ENCODE results near the gene JAG1.

Gene JAG1

GRCh38 chr20:10699941-10700340 is 26.1 kb upstream of the JAG1 start:
- DNase-seq (ENCODE audit: low read depth, low spot score), result no peak

GRCh38 chr20:10699489-10699888 is 25.7 kb upstream of the JAG1 start:
- DNase-seq (ENCODE audit: low read depth, low spot score), result no peak

- DNase-seq (ENCODE audit: low read depth, low spot score), result peak; percentile 61
Measured at GRCh38 chr20:10696650-10697049, 22.9 kb upstream of the JAG1 start.

GRCh38 chr20:10689385-10689784 is 15.6 kb upstream of the JAG1 start:
- DNase-seq (ENCODE audit: low read depth, low spot score), result no peak

DNA sequence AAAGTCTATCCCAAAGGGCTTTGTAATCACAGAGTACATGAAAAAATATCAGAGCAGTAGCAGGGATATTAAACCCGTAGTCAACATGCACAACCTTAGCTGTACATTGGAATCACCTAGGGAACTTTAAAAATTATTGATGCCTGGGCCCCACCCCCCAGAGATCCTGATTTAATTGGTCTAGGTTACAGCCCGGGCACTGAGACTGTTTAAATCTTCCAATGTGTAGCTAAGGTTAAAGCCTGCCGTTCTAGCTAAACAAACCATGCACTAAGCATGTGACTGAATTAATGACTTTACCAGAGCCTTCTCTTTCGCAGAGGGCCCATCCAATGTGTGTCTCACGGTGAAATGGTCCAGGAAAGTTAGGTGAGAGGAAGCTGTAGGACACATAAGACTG is 14.1 kb upstream of the JAG1 start:
- no peak for DNase-seq (ENCODE audit: low read depth, low spot score)

DNA sequence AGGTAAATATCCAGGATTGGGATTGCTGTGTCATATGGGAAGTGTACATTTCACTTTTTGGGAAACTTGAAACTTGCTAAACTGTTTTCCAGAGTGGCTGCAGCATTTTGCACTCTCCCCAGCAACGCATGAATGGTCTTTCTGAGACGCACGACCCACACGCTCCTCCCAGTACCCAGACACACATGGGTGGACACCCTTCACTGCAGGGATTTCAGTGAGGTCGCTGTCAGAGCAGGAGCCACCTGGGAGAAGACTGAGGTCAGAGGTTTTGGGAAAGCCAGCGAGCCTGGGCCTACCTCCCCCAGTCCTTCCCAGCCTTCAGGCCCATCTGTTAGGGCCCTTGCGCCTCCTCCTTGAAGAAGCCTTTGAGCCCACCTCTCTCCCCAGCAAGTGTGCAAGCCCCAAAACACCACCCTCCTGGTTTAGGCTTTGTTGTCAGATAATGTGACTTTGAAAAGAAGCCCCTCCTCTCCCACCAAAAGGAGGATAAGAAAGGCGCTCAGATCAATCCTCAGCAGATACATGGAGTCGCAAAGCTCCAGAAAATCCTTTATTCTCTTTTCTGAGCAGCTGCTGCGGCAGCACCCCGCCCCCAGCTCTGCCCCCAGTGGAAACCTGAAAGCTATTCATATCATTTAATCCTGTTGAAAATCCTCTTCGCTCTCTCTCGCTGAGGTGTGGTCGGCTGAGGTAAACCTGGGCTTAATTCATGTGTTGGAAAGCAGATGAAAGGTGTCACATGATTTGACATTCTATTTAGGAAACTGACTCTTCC is 12.7 kb upstream of the JAG1 start:
- no peak for DNase-seq (ENCODE audit: low read depth, low spot score)

- no peak for DNase-seq (ENCODE audit: low read depth, low spot score)
Measured at GRCh38 chr20:10683537-10683936, 9.7 kb upstream of the JAG1 start.

DNA sequence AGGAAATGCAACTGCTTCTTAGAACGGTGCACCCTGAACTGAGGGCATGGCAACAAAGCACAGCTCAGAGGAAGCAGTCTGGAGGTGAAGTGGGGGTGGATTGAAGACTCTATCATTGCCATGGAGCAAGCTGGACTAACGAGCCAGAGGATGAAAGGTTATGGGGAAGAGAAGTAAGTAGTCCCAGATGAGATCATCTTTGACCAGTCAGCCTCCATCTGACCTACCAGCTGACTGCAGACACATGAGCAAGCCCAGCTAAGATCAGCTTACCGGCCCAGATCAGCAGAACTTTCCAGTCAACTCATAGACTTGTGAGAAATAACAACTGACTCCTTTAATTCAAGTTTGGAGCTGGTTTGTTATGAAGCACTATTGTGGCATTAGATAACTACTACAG is 9.1 kb upstream of the JAG1 start:
- DNase-seq (ENCODE audit: low read depth, low spot score), result no peak

DNA sequence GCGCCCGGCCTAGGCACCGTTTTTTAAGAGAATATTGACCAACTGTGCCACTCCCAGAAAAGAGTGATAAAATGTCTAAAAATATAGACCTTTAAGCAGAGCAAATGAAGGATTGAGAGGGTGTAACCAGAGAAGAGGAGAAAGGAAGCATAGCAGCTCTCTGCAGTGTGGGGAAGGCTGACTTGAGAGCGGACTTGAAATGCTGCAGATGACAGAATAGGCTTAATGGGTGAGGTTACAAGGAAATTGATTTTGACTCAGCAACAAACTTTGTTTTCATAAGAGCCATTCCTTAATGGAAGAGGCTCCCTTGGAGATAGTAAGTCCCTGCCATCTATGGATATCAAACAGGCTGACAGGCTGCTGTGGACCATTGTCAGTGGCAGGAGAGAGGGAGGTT is 7.7 kb upstream of the JAG1 start:
- DNase-seq (ENCODE audit: low read depth, low spot score), result no peak

DNA sequence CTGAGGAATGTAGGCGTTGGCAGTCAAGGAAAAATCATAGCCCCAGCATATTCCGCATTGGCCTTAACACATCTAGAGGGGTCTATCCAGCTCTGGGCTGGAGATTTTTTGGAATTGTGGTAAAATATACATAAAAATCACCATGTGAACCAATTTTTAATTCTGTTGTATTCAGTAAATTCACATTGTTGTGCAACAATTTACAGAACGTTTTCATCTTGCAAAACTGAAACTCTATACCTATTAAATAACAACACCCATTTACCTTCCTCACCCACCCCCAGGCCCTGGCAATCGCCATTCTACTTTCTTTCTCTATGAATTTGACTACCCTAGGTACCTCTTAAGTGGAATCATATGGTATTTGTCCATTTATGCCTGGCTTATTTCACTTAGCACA is 6.8 kb upstream of the JAG1 start:
- no peak for DNase-seq (ENCODE audit: low read depth, low spot score)

DNA sequence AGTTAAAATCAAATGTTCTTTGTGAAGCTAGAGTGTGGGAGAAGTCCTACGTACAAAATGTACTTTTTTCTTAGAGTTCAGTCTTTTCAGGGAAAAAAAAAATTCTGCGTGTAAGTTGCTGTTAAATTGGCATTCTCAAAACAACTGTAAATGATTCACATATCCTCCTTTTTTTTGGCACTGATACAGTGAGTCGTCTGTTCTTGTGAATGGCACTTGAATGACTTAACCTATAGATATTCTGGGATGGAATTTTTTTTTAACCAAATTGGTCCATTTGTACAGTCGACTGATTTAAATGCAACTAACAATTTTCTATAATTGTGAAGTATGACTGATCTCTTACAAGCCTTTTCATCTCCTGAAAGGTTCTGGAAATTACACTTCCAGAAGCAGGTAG is 5.5 kb upstream of the JAG1 start:
- DNase-seq (ENCODE audit: low read depth, low spot score), result no peak

DNA sequence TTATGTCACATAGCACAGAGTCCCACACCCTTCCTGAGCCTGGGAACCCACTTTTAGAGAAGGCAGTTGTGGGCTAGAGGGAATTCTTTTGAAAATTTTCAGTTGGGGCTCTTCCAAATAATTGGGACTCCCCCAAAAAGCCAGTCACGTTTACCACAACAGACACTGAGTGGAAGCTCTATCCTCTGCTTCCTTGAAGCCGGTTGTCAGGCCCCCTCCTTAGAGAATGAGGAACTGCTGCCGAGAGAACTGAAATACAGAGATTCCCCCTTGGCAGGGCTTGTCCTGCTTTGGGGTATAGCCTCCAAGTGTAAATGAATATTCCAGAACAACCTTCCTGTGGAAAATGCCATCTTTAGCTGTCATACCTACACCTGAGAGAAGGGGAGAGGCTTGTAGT is 2.7 kb upstream of the JAG1 start:
- no peak for DNase-seq (ENCODE audit: low read depth, low spot score)

DNA sequence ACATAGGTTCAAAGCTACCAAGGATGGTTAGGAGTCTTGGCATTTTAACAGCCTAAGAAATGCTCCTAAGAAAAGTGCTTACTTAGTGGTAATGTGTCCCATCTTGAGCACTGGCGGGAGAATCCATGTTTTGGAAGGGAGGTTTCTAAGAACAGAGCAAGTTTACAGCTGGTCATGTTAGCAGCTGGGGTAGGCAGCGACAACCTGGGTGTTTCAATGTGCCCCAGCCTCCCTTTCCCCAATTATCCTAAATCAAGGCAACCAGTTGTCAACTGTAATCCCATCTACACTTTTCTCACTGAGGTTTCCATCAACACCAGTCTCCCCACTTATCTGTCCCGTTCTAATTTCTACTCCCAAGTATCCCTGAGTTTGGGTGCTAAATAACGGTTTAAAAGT is 1.6 kb upstream of the JAG1 start:
- DNase-seq (ENCODE audit: low read depth, low spot score), result no peak

- DNase-seq (ENCODE audit: low read depth, low spot score), result peak; percentile 94
Measured at GRCh38 chr20:10674684-10675449, 1.1 kb upstream of the JAG1 start.

DNA sequence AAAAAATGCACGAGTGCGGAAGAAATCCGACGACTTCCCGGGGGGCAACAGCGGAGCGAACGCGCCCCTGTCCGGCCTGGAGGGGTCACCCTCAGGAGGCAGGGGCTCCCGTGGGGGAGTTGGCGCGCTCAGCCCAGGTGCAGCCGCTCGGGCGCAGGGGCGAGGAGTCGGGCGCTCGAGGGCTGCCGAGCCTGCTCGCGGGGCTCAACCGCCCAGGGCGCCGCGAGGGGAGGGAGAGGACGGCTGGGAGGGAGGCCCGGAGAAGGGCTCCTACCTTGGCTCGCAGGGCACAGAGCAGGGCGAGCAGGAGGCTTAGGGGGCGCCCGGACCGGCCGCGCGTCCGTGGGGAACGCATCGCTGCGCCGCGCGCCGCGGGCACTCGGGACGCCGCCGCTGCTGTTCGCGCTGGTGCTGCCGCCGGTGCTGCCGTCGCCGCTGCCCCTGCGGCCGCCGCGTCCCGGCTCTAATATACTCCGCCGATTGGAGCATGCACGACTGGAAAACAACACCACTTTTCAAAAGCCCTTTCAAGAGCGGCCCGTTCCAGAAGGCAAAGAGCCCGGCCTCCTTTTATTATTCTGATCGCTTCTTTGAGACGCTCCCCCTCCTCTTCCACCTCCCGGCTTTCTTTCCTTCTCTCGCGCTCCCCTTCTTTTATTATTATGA is 490 bp downstream of the JAG1 start:
- peak; percentile 38 for DNase-seq (ENCODE audit: low read depth, low spot score)

DNA sequence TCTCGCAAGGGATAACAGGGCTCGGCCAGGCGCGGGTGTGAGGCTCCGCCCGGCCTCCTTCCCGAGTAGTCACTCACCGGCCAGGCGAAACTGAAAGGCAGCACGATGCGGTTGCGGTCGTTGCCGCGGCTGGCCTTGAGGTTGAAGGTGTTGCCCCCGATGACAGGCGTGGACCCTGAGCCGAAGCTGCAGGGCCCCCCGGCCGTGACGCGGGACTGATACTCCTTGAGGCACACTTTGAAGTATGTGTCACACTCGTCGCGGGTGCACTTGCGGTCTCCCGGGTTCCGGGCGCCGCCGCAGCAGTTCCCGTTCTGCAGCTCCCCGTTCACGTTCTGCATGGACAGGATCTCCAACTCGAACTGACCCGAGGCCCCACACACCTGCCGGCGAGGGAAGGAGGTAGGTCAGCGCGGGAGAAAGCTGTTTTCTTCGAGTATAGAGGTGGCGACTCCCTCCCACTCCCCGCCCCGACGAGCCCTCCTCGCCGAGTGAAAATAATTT is 1.1 kb downstream of the JAG1 start:
- DNase-seq (ENCODE audit: low read depth, low spot score), result no peak

DNA sequence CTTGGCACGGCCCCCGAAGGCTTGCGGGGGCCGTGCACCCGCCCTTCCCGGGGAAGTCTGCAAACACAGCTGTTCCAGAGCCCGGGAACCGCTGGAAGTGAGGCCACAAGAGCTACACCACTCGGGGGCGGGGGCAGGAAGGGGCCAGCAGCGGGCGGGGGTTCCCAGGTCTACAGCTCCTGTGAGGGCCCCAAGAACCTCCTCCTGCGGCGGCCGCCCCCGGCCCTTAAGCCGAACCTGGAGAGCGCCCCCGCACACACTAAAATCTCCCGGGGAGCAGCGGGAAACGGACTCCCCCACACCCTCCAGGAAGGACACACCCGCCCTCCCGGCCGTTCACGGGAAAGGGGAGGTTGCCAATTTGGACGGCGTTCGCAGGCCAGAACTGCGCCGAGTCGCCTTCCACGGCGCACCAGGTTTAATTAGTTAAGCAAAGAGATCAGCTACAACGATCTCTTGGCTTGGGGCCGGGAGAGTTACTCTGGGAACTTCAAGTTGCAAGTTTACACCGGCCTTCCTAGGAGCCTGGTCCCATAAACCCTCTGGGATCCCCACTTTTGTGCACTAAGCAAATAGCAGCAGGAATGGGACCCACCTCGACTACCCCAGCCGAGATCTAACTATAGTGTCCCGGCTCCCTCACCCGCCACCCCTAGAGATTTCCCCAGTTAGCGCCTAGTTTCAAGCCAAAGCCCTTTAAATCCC is 1.7 kb downstream of the JAG1 start:
- DNase-seq (ENCODE audit: low read depth, low spot score), result no peak

- peak; percentile 65 for DNase-seq (ENCODE audit: low read depth, low spot score)
Measured at GRCh38 chr20:10671221-10671918, 2.4 kb downstream of the JAG1 start.

DNA sequence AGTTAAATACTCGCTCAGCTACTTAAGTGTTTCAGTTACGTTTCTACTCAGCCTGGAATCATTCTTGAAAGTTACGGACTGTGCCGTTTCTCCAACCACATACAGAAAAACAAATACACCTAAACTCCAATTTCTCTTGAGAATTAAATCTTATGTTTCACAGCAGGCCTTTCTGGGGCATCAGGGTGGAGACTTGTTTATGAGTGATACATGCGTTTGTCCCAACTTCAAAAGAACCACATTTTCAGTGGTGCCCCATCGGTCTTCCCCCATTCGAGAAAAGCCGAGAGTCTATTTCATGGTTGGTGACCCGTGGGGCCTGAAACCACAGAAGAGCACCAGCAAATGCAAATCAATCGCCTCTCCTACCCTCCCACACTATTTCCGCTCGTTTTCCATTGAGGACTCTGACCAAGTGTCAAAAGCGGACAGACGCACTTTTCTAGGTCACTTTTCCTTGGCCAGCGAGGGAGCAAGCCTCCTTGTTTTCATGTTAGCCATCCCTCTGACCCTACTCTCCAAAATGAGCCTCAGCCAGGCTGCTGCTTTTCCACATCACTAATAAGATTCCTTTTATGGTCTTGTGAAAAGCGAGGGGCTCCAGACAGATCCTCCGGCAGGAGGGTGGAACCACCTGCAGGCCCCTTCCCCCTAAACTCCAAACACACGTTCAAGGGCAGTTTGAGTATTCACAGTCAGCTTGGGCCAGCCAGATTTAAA is 3.1 kb downstream of the JAG1 start:
- no peak for DNase-seq (ENCODE audit: low read depth, low spot score)

GRCh38 chr20:10669843-10670446 is 3.9 kb downstream of the JAG1 start:
- DNase-seq (ENCODE audit: low read depth, low spot score), result no peak

All from ELF-1 (cell line).